Heart right ventricle (tissue), 16 donors: ENCODE results near the gene CTBP2. TPM values are rescaled to one million over a fixed set of nuclear protein-coding genes. Genes with fewer than 3 reads are reported as not detected.
"Not testable (repeated sequence)": the region's sequence is repeated elsewhere in the genome, so short reads cannot be mapped to it uniquely, and the experiment has no call there.

ENCODE experiments used
- ATAC-seq, 8 donors: fragments of 200-7000 bp; cut with Tn5 transposase; one replicate each; pipeline ENCODE4 v1.9.1; 2020; ENCODE audit warnings: mild to moderate bottlenecking in 8 of 8, moderate library complexity in 8 of 8, moderate number of reproducible peaks in 1 of 8
- DNase-seq, 2 donors: peaks; one replicate each; pipeline ENCODE4 v3.0.0-alpha.2; 2020
- H3K27ac ChIP-seq, 10 donors: fragments of 200-600 bp; sonication (generic) in 2 of 10; one replicate each; pipeline versions ENCODE4 v1.5.0 to v1.8.0; 2020 to 2022; ENCODE audit warnings: mild to moderate bottlenecking in 3 of 10
- H3K27me3 ChIP-seq, 7 donors: fragments of 200-600 bp; one replicate each; pipeline ENCODE4 v1.8.0; 2021 to 2022; ENCODE audit warnings: mild to moderate bottlenecking in 2 of 7
- H3K36me3 ChIP-seq, 9 donors: fragments of 200-600 bp; sonication (generic) in 1 of 9; one replicate each; pipeline versions ENCODE4 v1.5.0 to v1.8.0; 2020 to 2022; ENCODE audit warnings: mild to moderate bottlenecking in 2 of 9
- H3K4me1 ChIP-seq, 9 donors: fragments of 200-600 bp; sonication (generic) in 1 of 9; one replicate each; pipeline versions ENCODE4 v1.5.0 to v1.8.0; 2020 to 2022; ENCODE audit warnings: mild to moderate bottlenecking in 4 of 9
- H3K4me3 ChIP-seq, 10 donors: fragments of 200-600 bp; sonication (generic) in 2 of 10; one replicate each; pipeline versions ENCODE4 v1.5.0 to v1.8.0; 2020 to 2022; ENCODE audit warnings: mild to moderate bottlenecking in 7 of 10, moderate library complexity in 2 of 10
- H3K9me3 ChIP-seq, 11 donors: fragments of 200-600 bp in 10 of 11; sonication (generic) in 2 of 11; one replicate each; pipeline versions ENCODE4 v1.5.0 to v1.8.0; 2013 to 2022; ENCODE audit warnings: mild to moderate bottlenecking in 2 of 11, control low read depth in 1 of 11, moderate library complexity in 1 of 11
- CTCF ChIP-seq, 9 donors: fragments of 200-600 bp; sonication (generic) in 2 of 9; IDR thresholded peaks; one replicate each; pipeline versions ENCODE4 v1.5.0 to v1.8.0; 2021 to 2022; ENCODE audit warnings: antibody characterized with exemption in 9 of 9, mild to moderate bottlenecking in 5 of 9, moderate library complexity in 1 of 9
- WGBS, 2 donors: extraction: QIAGEN DNeasy Blood & Tissue Kit; methylation state at CpG; one replicate each; pipeline ENCODE4 v1.1.7; 2013; ENCODE audit warnings: inconsistent platforms in 1 of 2; 5-methylcytosine and 5-hydroxymethylcytosine counted together
- intact Hi-C, 10 donors: fragments of 100-400 bp; cut with DNase I; formaldehyde crosslinking; loops; one replicate each; pipeline versions ENCODE4 v1.11.1 to v1.14.2; 2022
- polyA plus RNA-seq, 2 donors: library from polyadenylated mRNA; stranded (reverse); fragments of 200-250 nt; gene quantifications; one replicate each; pipeline ENCODE4 v1.2.3, GENCODE V29; 2013
- total RNA-seq, 10 donors: library from RNA; stranded (reverse); fragmentation: NEBNext Ultra II Directional in 3 of 10; extraction: Animal tissue kit (Norgen Biotek cat#: 25700) in 3 of 10; gene quantifications; one replicate each; pipeline versions ENCODE4 v1.2.1 to v1.2.4, GENCODE V29; 2021 to 2023
- donor health status: Arrhythmogenic right ventricular cardiomyopathy.
- donor health status: ischemic (EF 13 %, LVEDD 7.1; RV severe dilation, severe dysfunction).
- donor health status: healthy with polysubstance abuse.
- donor health status: DM: no; HTN: yes; CAD: no.
- donor health status: DM: no; HTN: no; CAD: no.
- donor health status: ischemic (EF 25% LVEDD 6.9; RV normal size, moderate dysfunction).
- donor health status: ischemic (EF 25% LVEDD 5.7; RV mildly dilated, moderate dysfunction).
- donor health status: healthy.
- donor health status: DM: yes; HTN: yes; CAD: no.
- donor health status: Ischemic cardiomyopathy.
- donor health status: ischemic (EF 35%, LVEDD 5.7; RV mildly dilated, moderate dysfunction).
- donor health status: nonischemic (EF 11% LVEDD 7.7; RV severe dilation, severe dysfunction).
- donor health status: DM: yes; HTN: yes; CAD: no.
- donor health status: PGD.
- donor health status: ischemic (EF 29% LVEDD 5.4; RV normal size, mild dysfunction).
- donor health status: nonischemic (EF 23%, LVEDD 6.1; RV moderate dilation, normal function).

CTBP2 gene
- total and polyA plus RNA-seq, 12 donors = 14.7 to 36.2 (median 26.0) TPM

- intact Hi-C loops = loop anchor here in 6 of 10 donors (5.0 to 10.0 kb wide), 7 partner anchors 54 to 351 kb away; no protein-coding TSS in a partner anchor
- H3K9me3 ChIP-seq = no peaks in the 10 kb centered on the region
- WGBS, 2 donors = 80 to 83% methylated on average over 14 of the region's 14 CpGs
- H3K27me3 ChIP-seq = no peaks in the 10 kb centered on the region
- peaks cover 0 to 29% (median 5%) of the 10 kb centered on the region in 9 donors for H3K4me1 ChIP-seq
- H3K27ac ChIP-seq = peak overlapping the region in 1 of 10 donors; percentile 36
- no peak for ATAC-seq
- peaks cover 0 to 100% (median 58%) of the 10 kb centered on the region in 9 donors for H3K36me3 ChIP-seq
- no peak for DNase-seq
- TF ChIP-seq CTCF (IDR thresholded peaks at IDR 0.05) = no peak
- no peak overlapping the region for H3K4me3 ChIP-seq
Observed at GRCh38 chr10:124990671-124991625, 169.4 kb downstream of the CTBP2 start.

GRCh38 chr10:124989526-124989925 lies 170.8 kb downstream of the CTBP2 start:
- ATAC-seq (peak in 1 of 8 donors; percentile 29), DNase-seq (no peak)
- WGBS, 2 donors = 64 to 72% methylated on average over 10 of the region's 10 CpGs
- Histone ChIP-seq H3K4me1 (peaks cover 0 to 22% (median 5%) of the 10 kb centered on the region in 9 donors), H3K27me3 (no peaks in the 10 kb centered on the region), H3K9me3 (no peaks in the 10 kb centered on the region), H3K27ac (peak overlapping the region in 5 of 10 donors; percentile 15 to 36 (median 22)), H3K36me3 (peaks cover 0 to 100% (median 63%) of the 10 kb centered on the region in 9 donors), H3K4me3 (no peak overlapping the region)
- TF ChIP-seq CTCF (IDR thresholded peaks at IDR 0.05) = no peak
- intact Hi-C loops = no loop called here

GRCh38 chr10:124988753-124989152 lies 171.6 kb downstream of the CTBP2 start:
- Histone ChIP-seq H3K36me3 (peaks cover 0 to 100% (median 62%) of the 10 kb centered on the region in 9 donors), H3K4me1 (peaks cover 0 to 22% (median 5%) of the 10 kb centered on the region in 9 donors)
- intact Hi-C loops, ATAC-seq, H3K27me3 ChIP-seq, H3K9me3 ChIP-seq, H3K4me3 ChIP-seq, H3K27ac ChIP-seq, DNase-seq: not testable (repeated sequence)
- 86 to 92% methylated on average over 4 of the region's 4 CpGs for WGBS, 2 donors

GRCh38 chr10:124987788-124988187 lies 172.6 kb downstream of the CTBP2 start:
- intact Hi-C loops = no loop called here
- Histone ChIP-seq H3K9me3 (no peaks in the 10 kb centered on the region), H3K27ac (no peak overlapping the region), H3K4me1 (peaks cover 0 to 26% (median 10%) of the 10 kb centered on the region in 9 donors), H3K4me3 (no peak overlapping the region), H3K36me3 (peaks cover 0 to 100% (median 65%) of the 10 kb centered on the region in 9 donors), H3K27me3 (no peaks in the 10 kb centered on the region)
- ATAC-seq (no peak), DNase-seq (no peak)
- WGBS, 2 donors = 85 to 89% methylated on average over 1 of the region's 1 CpG
- no peak for TF ChIP-seq CTCF (IDR thresholded peaks at IDR 0.05)
